ENCODE measurements around the gene ROBO2. TPM values are rescaled to one million over a fixed set of nuclear protein-coding genes. Genes with fewer than 3 reads are reported as not detected.

The ROBO2 gene
- total RNA-seq, 1 donor from 2014 or later, result 42.3 TPM

DNA sequence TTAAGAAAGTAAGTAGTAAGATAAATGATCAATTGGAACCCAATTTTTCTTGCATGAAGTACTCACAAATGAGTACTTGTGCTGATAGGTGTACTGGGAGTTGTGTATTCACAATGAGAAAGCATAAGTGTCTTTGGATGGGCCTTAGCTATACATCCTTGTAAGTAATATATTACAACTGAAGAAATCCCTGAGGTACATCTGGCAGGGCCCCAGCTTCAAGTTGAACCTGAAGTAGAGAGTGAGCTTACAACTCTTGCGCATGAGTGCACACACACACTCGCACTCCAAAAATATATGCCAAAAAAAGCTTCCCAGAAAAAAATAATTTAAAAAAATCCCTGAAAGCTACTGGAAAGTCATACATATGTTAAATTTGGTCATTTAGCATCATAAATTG, 222.5 kb downstream of the ROBO2 start:
- DNase-seq, result no peak

DNA sequence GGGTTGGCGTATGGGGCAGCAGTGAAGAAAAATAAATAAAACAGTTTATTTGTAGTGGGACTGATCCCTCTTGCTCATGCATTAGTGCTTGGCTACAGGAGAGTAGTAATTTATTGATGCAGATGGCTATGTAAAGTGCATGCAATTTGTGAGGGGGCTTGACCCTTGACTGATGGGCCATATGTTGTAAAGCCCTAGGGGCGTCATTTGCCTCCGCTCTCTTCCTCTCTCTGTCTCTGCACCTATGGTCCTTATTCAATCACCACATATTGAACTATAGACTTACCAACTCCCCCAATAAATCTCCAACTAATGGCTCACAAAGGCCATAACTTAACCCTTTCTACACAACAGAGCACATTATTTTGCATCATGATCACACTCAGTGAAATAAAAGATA, 227.7 kb downstream of the ROBO2 start:
- DNase-seq, result no peak

DNA sequence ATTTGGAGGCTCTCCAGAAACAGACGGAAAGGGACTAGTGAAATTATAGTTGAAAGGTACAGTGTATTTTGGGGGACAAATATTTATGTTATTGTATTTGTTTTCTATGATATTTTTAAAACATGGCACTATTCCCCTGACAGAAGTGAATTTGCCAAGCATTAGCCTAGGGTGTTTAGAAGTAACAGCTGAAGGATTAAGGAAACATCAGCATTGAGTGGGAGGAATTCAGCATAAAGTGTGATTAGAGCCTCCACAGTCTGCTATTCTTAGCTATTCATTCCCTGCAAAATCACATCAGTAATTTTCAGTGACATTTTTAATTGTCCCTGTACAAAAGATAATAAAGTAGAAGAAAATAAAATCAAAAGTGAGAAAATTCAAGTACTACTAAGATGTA, 231.4 kb downstream of the ROBO2 start:
- DNase-seq, result no peak

DNA sequence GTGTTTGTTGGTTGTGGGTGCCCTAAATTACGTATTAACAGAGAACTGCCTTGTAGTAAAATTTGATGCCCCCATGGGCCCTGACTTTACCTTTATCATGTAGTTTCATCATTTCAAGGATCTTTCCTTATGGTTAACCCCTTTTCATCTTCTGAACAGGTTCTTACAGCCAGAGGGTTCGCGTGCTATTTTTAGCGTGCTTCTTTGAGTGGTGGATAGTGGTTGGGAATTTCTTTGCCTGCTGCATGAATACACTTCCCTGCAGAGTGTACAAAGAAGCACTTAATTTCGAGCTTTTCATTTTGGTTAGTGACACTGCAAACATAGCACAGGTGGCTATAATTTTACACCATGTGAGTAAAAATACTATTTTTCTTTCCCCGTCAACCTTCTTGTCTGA, 231.8 kb downstream of the ROBO2 start:
- no peak for DNase-seq

DNA sequence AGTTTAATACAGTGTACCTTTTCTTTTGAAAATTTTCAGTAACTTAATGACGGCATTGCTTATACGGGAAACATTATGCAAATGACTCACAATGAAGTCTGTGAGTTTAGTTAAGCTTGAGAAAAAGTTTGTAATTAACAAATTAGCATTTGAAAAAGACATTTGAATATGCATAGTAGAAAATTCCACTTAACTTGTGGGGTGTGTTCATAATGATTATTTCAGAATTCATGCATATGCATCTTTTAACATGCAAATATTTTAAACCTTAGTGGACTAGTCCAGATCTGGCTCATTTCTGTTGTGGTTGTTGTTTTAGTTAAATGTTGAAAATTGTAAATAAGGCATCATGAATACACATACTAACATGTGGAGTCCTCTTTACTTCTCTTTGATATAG, 239.4 kb downstream of the ROBO2 start:
- DNase-seq, result no peak

DNA sequence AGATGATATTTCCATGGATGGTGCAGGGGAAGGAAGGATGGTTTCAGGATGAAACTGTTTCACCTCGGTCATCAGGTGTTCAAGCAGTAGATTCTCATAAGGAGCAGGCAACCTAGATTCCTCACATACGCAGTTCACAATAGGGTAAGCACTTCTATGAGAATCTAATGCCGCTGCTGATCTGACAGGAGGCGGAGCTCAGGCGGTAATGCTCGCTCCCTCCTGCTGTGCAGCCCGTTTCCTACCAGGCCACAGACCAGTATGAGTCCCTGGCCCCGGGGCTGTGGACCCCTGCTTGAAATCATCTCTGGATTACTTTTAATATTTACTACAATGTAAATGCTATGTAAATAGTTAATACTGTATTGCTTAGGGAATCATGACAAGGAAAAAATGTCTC, 241.8 kb downstream of the ROBO2 start:
- DNase-seq, result no peak

DNA sequence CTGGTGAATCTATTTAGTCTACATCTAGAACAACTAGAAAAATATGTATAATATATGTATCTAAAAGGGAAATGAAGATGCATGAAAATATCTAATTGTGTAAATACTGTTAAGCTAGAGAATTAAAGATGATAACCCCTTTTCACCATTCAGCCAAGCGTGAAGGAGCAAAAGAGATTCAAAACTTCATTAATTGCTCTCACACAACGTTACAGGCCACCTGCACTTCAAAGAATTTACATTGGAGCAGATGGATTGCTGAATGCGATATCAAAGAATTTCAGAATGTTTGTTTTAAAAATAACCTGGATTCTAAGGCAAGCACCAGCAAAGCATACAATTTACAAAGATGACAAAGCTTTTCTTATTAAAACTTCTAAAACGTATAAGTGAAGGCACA, 243.2 kb downstream of the ROBO2 start:
- DNase-seq, result no peak

DNA sequence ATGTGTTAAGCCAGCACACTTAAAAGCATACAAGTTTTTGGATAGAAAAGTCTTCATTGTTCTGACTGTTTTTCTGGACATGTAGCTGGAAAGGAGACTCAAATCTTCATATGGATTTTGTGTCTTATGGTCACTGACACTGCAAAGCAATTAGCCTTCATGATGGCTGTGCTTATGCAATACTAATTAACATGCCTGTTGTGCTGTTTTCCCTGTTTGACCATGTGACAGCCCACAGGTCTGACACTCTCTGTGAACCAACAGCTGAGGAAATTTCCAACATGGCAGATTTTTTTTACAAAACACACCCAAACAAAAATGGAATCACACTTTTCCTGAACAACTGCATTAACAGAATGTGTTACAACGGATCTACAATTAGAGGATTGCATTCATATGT, 248.4 kb downstream of the ROBO2 start:
- no peak for DNase-seq

DNA sequence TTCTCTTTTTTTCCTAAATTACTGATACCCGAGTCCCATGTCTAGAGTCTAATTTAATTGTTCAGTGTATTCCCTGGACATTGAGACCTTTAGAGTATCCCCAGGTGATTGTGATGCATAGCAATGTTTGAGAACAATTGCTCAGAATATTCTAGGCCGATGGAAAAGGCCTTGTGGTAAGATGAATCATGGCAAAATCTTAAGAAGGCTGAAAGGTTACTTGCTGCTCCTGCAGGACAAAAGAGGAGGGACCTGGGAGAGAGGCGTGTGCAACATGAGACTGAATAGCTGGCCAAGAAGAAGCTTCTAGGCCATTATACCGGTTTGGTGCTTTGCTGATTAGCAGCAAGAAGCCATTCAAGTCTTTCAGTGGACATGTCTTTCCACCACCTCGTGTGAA, 256.6 kb downstream of the ROBO2 start:
- no peak for DNase-seq

DNA sequence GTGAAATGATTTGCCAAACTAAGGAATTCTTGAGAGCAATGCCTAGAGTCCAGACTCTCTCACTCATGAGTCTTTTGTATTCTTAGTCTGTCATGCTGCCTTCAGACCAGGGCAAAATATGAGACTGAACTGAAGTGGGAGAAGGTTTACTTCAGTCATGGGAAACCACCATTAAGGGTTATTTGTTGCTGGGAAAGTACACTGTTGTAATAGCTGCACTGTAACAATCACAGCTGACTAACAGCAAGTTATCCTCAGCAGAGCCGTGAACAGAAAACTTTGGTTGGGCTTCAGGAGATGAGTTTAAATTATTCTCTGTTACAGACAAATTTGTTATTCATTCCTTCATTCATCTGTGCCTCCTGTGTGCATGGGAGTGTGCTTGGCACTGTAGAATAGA, 258.5 kb downstream of the ROBO2 start:
- DNase-seq, result no peak

DNA sequence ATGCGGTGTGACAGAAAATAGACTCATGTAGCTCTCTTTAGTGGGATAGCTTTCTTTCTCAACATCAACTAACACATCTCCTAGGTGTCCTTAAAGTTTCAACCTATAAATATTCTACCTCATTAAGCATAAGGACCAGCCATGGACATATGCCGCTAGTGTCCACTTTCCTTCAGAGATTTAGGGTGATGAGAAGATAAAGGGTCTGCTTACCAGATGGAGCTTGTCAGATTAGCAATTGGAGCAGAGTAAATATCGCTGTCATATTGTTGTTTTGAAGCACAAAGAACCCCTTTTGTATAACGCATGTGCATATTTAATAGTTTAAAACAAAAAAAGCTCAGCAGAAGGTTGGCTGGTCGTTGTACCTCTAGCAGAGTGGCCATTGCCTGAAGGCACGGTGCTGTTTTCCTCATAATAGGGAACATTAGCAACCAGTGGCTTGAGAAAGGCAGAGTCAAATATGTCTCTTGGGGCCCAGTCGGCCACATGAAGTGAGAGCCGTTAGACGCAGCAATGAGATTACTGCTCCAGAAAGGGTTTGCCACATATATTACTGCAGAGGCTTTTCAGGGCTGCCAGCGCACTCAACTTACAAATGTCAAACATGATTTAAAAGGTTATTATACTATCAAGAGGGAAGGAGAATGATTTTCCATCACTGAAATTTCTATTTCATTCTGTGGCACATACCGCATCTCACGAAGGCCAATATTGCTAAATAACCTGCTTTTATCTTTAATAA, 264.2 kb downstream of the ROBO2 start:
- no peak for DNase-seq

DNA sequence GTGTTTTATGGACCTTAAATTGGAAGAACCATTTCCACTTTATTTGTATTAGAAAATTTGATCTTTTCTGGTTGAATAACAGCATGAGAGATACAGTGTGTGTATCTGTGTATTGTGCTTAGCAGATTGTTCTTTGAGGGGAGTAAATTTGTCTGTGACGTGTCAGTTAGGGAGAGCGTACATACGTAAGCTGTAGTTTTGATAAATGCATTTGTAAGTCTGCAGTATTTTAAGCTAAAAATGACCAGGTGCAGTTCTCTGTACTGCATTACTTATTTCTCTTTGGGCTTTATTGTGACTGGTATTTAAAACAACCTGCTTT, 264.8 kb downstream of the ROBO2 start:
- DNase-seq, result no peak

DNA sequence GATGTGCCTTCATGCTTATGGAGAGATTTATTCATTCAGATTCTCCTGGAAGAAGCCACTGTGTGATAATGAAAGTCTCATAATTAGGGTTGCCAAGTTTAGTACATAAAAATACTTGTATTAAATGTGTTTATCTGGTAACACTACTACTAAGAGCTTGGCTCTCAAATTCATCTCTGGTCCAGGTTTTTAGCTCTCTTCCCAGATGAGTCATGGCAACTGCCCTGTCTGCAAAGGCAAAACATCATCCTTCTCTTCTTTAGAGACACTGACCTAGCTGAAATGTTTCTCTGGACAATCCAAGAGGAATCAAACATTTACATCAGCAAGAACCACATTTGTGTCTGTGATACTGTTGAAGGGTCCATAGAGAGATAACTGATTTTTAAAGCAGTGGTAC, 269.6 kb downstream of the ROBO2 start:
- DNase-seq, result no peak

DNA sequence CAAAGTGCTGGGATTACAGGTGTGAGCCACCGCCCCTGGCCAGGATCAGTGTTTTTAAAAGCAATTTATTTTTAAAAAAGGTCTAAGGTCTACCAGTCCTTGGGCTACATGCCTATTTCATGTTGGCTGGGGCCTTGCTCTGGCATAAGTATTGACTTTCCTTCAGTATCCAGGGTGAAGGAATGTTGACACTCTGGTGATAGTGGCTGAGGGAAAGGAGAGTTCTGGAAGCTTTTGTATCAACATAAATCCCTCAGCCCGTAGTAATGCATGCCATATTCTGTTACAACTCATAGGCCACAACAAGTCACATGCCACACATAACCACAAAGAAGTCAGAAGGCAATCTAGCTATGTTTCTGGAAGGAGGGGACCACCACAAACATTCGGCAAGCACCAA, 273.9 kb downstream of the ROBO2 start:
- no peak for DNase-seq

DNA sequence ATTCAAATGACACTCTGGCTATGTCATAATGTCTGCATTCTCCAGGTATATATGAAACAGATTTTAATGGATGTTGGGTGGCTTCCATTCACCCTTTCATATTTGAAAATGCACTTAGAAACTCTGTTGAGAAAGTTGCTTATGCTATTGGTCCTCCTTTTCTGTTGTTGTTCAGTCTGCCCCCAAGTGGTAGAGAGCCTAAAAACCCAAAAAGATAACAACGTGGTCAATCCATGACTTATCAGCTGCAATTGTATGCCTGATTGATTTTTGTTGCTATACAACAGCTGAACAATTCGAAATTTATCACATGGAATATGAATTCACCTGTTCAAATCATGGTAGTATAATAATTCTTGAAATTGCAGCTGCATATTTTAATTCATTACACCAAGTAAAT, 279.8 kb downstream of the ROBO2 start:
- DNase-seq, result no peak

DNA sequence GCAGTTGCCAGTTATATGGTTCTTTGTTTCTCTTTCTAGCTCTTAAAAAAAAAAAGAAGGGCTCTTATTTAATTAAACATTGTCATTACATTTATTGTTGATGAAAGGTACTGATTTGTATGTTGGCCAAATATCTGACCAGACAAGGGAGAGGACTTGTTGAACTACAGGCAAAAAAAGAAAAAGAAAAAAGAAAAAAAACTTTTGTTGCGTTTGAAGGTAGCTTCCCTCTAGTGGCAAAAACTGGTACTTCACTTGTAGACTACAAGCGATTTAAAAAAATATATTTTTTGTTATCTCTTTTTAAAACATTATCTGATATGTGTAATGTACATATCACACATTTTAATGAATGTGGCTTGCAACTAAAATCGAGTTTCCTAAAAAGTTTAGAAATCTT, 280.6 kb downstream of the ROBO2 start:
- DNase-seq, result no peak

DNA sequence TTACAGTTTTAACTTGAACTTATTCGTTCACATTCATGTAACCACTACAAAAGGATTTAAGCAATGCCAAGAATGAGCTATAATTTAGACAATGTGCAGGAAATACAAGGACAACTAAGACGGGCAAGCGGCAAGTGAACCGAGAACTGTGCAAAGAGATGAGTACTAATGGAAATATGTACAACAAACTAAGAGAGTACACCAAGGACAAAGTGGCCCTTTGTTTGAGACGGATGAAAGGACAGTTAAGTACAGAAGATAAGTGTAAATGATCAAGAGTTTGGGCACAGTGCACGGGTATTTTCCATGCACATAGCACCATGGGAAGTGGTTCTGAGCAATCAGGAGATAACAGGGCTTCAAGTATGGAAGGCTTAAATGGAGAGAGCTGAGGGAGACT, 281.7 kb downstream of the ROBO2 start:
- no peak for DNase-seq

DNA sequence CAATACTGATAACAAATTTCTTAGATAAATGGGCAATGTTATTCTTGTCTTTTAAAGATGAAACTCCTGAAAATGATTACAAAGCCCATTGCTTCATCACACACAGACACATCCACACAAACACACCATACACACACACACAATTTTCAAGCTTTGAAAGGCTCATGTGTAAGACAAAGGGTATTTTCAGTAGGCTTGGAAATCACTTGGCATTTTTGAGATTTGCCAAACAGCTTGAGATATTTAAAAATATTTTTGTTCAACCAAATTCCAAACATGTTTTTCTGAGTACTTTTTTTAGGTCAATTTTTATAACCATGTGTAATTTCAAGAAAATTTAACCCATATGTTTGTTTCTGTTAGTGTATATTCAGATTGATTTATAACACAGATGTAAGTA, 283.7 kb downstream of the ROBO2 start:
- DNase-seq, result no peak

DNA sequence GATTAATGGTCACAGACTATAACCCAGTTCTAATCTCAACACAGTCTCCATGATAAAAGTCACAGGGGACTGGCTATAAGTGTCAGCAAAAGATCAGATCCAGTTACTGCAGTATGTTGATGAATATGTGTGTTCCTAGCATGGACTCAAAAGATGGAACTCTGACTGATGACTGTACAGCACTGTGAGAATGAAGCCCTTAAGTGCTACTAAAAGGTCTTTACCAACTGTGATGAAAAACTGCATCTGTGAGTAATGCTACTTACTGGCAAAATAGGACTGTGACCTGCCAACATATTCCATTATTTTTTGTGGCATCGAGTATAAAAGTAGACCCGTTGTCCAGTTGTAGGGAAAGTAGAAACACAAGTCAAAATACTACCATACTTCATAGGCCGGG, 284.2 kb downstream of the ROBO2 start:
- no peak for DNase-seq

DNA sequence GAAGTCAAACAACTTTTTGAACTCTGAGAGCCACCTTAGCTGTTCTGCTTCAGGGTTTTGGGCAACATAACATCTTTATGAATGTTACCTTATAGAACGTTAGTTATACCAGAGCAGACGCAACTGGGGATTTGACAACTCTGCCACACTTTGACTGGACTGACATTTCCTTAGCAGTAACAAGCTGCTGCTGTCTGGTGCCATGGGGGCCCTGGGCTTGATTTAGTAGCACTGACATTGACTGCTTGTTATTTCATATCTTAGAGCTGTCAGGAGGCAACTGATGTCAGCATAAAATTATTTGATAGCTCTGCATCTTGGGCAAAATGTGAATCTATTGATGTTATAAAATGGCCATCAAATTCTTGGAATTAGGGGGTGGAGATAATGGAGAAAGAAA, 285.4 kb downstream of the ROBO2 start:
- DNase-seq, result no peak

DNA sequence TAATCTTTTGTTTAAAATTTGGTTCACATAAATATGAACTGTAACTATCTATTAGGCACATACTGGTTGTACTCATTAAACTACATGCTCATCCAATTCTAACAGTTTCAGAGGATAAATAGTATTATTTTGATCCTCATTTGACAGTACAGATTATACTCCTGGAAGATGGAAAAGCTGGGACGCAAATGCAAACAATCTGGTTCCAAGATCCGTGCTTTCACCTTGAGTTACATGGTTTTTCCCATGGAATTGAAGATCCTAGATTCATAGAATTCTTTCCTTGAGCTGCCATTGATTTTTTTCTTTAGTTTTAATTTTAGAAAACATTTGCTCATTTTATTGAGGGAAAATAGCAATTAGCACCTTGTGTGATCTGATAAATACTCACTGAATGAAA, 285.8 kb downstream of the ROBO2 start:
- DNase-seq, result no peak

DNA sequence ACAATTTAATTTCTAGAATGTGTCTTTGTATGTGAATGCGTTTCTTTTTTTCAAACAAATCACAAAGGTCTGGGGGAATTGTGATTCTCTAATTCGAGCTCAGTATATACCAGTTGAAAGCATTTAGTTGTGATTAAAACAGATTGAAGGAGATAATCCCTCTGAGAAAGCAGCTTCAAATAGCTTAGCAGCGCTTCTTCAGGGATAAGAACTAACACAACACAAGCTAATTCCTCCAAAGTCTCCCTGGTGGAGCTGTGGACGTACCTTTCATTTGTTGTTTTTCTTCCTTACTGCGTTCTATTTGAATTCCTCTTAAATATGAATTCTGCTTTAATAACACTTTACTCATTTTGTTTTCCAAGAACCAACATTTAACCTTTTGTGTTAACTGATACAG, 286.7 kb downstream of the ROBO2 start:
- no peak for DNase-seq

DNA sequence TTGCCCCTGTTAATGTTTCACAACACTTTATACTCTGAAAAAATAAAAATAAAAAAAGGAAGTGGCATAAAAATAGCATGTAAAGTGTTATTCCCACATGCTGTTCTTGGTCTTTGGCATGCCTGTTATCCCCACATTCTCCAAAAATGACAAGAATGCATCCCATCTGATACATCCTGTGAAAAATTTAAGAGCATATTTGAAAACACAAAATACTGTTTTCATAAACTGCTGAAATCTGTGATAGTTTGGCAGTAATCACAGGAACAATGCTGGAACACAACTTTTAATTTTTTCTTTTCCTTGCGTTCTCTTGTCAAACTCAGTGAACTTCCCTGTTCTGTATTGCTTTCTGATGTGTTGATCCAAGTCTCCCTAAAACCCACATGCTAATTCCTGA, 288.8 kb downstream of the ROBO2 start:
- peak; percentile 79 for DNase-seq

DNA sequence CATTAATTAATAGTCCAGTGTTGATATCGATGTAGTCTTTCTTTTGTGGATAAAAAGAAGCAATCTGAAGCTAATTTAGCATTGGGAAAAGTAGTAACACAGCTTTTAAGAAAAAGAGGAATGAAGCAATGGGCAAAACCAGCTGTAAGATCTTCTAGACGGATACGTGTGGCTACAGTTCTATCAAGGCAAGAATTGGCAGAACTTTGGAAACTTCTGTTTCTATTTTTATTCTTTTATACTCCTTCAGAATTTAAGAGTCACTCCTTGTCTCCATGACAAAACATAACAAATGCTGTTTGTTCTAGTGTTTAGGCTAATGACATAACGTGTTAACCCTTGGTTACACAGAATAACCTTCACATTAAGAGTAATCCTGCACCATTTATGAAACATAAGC, 289.2 kb downstream of the ROBO2 start:
- DNase-seq, result peak; percentile 83

DNA sequence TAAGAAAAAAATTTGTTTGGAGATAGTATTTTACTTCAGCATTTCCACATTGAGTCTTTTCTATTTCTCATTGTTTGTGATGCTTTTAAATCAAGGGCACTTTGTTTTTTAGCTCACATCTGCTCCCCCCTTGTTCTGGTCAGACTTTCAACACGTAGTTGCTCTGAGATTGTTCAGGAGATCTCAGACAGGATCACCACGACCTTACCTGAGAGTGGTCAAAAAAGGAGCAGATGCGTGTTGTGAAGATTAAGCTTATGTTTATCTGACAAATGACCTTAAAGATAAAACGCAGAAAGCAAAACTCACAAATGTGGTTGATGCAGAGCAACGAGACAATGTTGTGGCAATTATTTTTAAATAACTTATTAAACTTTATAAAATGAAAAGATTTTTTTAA, 298.3 kb downstream of the ROBO2 start:
- no peak for DNase-seq
